AG09319 (cell line): ENCODE results near the gene RAD51B.

Source experiments
- DNase-seq: peaks from one replicate; pipeline ENCODE4 v3.0.0-alpha.2; 2010; ENCODE audit warnings: low read depth; ENCODE audit errors: extremely low read depth
- CTCF ChIP-seq: IDR thresholded peaks from 2 replicates; pipeline ENCODE4 v1.5.1; 2011; ENCODE audit warnings: low read depth, mild to moderate bottlenecking, inconsistent platforms, low read length, moderate library complexity

RAD51B gene

GRCh38 chr14:68589447-68590200, 770.0 kb downstream of the RAD51B start:
- peak; percentile 62 for DNase-seq

GRCh38 chr14:68590201-68590522, 770.6 kb downstream of the RAD51B start:
- no peak for DNase-seq
- no peak for TF ChIP-seq CTCF

More at GRCh38 chr14:68589447-68590200, 770.0 kb downstream of the RAD51B start:
- no peak for TF ChIP-seq CTCF

- no peak for DNase-seq
- TF ChIP-seq CTCF = no peak
Observed at GRCh38 chr14:68591786-68592185, 772.2 kb downstream of the RAD51B start.

- DNase-seq = no peak
- no peak for TF ChIP-seq CTCF
Observed at GRCh38 chr14:68592948-68593556, 773.5 kb downstream of the RAD51B start.

GRCh38 chr14:68593806-68594536, 774.4 kb downstream of the RAD51B start:
- no peak for DNase-seq
- no peak for TF ChIP-seq CTCF

GRCh38 chr14:68594737-68595380, 775.3 kb downstream of the RAD51B start:
- no peak for DNase-seq
- TF ChIP-seq CTCF = no peak
